Right atrium auricular region (tissue), 2 donors: ENCODE data around the gene APOBEC4. TPM values are rescaled to one million over a fixed set of nuclear protein-coding genes. Genes with fewer than 3 reads are reported as not detected.

Source experiments
- DNase-seq: peaks from one replicate; pipeline ENCODE4 v3.0.0-alpha.2; 2019; ENCODE audit warnings: low spot score
- H3K27ac ChIP-seq, 2 donors: fragments of 200-600 bp; sonication (generic); 1 replicate in 1 of 2; 2 replicates in 1 of 2; pipeline ENCODE4 v1.5.1; 2016 to 2019
- H3K27me3 ChIP-seq, 2 donors: fragments of 200-600 bp; sonication (generic); one replicate each; pipeline versions ENCODE4 v1.5.1 to v1.6.0; 2017 to 2019
- H3K36me3 ChIP-seq: fragments of 200-600 bp; sonication (generic); one replicate; pipeline ENCODE4 v1.5.1; 2016
- H3K4me1 ChIP-seq, 2 donors: fragments of 200-600 bp; sonication (generic); one replicate each; pipeline versions ENCODE4 v1.5.1 to v1.6.0; 2017 to 2019
- H3K4me3 ChIP-seq, 2 donors: fragments of 200-600 bp; sonication (generic); 1 replicate in 1 of 2; 2 replicates in 1 of 2; pipeline ENCODE4 v1.5.1; 2017 to 2019; ENCODE audit warnings: mild to moderate bottlenecking in 1 of 2, moderate library complexity in 1 of 2
- H3K9me3 ChIP-seq, 2 donors: fragments of 200-600 bp; sonication (generic); one replicate each; pipeline ENCODE4 v1.5.1; 2019
- total RNA-seq, 2 donors: library from RNA; depleted of rRNA; stranded (reverse); fragments of >200 nt; gene quantifications; one replicate each; pipeline ENCODE4 v1.1.0, GENCODE V29; 2016
- TF ChIP-seq, protein P1 (sequence below), 2 donors: fragments of 200-600 bp; sonication (generic); IDR thresholded peaks; one replicate each; pipeline ENCODE4 v1.5.1; 2019; ENCODE audit warnings: antibody characterized with exemption in 2 of 2

The APOBEC4 gene
- total RNA-seq, 2 donors from 2014 or later = not detected

DNA sequence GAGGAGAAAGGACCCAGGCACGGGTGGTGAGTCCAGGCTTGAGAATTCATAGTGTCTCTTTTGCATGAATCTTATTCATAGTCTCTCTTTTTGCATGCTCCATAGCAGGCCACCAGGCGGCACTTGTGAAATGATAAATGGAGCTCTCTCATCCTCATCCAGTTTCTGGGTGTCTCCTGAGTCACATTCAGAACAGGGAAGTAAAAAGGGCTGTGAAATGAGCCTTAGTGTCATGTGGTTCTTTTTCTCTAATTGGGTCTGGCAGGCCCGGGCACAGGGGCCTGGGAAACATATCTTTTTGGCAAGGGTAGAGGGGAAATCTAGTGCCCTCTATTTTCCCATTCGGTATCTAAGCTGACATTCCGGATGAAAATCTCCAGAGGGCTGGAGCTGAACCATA, 43.8 kb downstream of the APOBEC4 start:
- peaks cover 0 to 27% of the 10 kb centered on the region in 2 donors for H3K4me1 ChIP-seq
- H3K27ac ChIP-seq = peak overlapping the region; percentile 69 to 73
- DNase-seq = peak; percentile 89
- H3K4me3 ChIP-seq = no peak overlapping the region
- no peaks in the 10 kb centered on the region for H3K27me3 ChIP-seq
- TF ChIP-seq, protein P1, sequence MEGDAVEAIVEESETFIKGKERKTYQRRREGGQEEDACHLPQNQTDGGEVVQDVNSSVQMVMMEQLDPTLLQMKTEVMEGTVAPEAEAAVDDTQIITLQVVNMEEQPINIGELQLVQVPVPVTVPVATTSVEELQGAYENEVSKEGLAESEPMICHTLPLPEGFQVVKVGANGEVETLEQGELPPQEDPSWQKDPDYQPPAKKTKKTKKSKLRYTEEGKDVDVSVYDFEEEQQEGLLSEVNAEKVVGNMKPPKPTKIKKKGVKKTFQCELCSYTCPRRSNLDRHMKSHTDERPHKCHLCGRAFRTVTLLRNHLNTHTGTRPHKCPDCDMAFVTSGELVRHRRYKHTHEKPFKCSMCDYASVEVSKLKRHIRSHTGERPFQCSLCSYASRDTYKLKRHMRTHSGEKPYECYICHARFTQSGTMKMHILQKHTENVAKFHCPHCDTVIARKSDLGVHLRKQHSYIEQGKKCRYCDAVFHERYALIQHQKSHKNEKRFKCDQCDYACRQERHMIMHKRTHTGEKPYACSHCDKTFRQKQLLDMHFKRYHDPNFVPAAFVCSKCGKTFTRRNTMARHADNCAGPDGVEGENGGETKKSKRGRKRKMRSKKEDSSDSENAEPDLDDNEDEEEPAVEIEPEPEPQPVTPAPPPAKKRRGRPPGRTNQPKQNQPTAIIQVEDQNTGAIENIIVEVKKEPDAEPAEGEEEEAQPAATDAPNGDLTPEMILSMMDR (IDR thresholded peaks at IDR 0.05) = peak; percentile 43 to 74
- no peaks in the 10 kb centered on the region for H3K36me3 ChIP-seq
- no peaks in the 10 kb centered on the region for H3K9me3 ChIP-seq

DNA sequence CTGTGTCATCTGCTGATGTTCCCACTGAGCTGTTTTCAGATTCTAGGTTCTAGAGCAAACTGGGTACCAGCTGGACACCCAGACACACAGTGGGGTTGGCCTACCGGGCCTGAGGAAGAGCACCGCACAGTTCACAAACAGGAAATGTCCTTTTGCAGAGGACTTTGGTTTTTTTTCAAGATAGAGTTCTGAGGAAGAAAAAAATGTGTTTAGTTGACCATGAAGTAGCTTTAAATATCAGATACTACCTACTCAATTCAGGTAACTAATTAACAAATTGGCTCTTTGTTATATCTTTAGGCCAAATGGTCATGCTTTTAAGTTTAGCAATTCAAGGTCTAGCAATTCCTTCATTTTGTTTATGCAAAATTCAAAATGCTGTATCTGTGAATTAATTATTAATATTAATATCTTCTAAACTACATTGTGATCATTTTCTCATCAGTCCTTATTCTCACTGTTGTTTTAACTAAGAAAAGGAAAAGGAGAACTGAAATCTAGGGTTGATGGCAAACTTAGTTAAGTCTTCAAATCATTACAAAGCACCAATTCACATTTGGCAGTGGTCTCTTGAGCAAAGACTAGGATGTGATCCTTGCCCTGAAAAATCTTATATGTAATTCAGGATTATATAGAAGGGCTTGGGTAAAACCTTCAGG, 45.7 kb downstream of the APOBEC4 start:
- Histone ChIP-seq H3K27me3 (no peaks in the 10 kb centered on the region), H3K27ac (no peak overlapping the region), H3K4me1 (peaks cover 0 to 27% of the 10 kb centered on the region in 2 donors), H3K4me3 (no peak overlapping the region), H3K36me3 (no peaks in the 10 kb centered on the region), H3K9me3 (no peaks in the 10 kb centered on the region)
- TF ChIP-seq, protein P1 (IDR thresholded peaks at IDR 0.05) = no peak
- no peak for DNase-seq

DNA sequence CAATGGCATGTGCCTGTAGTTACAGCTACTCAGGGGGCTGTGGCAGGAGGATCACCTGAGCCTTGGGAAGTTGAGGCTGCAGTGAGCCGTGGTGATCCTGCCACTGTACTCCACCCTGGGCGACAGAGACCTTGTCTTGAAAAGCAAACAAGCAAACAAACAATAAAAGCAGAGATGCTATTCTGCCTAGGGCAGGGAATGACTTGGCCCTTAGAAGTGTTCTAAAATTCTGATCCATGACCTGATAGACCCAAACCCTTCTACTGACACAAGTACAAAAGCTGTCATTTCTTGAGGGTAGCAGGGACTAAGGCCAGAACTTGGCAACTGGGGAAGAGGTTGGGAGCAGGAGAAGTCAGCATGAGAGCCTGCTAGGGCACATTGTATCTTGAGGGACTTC, 47.2 kb downstream of the APOBEC4 start:
- Histone ChIP-seq H3K9me3 (no peaks in the 10 kb centered on the region), H3K36me3 (no peaks in the 10 kb centered on the region), H3K27me3 (no peaks in the 10 kb centered on the region), H3K27ac (no peak overlapping the region), H3K4me3 (no peak overlapping the region), H3K4me1 (peaks cover 0 to 27% of the 10 kb centered on the region in 2 donors)
- TF ChIP-seq, protein P1 (IDR thresholded peaks at IDR 0.05) = no peak
- no peak for DNase-seq

DNA sequence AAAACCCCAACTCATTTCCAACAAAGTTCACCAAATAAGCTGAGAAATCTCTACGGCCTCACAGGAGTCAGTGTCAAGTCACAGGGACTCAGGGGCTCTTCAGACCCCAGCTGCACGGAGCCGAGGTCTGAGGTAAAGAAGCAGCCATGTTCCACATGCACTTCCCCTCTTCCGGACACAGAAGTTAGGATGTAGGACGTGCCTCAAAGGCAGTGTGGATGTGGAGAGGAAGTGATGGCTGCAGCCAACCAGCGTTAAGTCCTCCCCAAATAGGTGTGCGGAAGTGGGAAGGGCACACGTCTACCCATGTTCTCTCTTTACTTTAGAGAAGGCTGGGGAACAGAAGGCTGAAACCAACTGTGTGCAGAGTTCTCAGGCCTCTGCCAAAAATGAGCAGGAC, 48.3 kb downstream of the APOBEC4 start:
- H3K9me3 ChIP-seq = no peaks in the 10 kb centered on the region
- TF ChIP-seq, protein P1 (IDR thresholded peaks at IDR 0.05) = no peak
- H3K36me3 ChIP-seq = no peaks in the 10 kb centered on the region
- no peaks in the 10 kb centered on the region for H3K27me3 ChIP-seq
- peaks cover 0 to 24% of the 10 kb centered on the region in 2 donors for H3K4me1 ChIP-seq
- no peak for DNase-seq
- H3K4me3 ChIP-seq = no peak overlapping the region
- H3K27ac ChIP-seq = peak overlapping the region in 1 of 2 donors; percentile 23

DNA sequence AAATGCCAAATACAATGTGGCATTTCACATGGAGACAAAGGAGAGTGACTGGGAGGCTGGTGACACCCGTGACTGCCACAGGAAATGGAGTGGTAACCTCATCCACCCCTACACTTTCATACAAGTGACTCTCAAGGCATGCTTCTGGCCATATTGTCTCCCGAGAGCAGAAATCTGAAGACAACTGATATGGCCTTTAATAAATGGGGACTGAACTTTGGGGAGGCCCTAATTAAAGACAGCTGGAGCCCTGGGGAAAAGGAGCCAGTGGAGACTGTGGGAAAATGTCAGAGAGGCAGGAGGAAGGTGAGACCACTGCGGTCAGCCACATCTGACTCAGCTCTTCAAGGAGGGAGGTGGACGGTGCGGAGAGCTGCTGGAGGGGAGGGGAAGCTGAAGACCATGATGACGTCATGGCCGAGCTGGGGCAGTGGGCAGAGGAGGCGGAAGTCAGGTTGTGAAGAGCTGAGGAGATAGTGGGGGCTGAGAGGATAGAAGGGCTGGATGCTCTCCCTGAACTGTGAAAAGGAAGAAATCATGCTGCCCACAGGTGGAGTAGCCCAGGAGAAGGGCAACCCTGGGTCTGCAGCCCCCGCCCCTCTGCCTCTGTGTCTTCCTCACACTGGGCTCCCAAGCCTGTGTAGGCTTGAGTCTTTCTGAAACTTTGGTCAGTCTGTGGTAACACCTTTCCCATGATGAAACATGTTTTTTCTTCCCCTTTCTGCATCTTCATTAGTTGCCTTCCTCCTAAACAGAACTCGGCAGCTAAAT, 48.9 kb downstream of the APOBEC4 start:
- Histone ChIP-seq H3K27ac (peak overlapping the region; percentile 13 to 23), H3K4me3 (no peak overlapping the region), H3K27me3 (no peaks in the 10 kb centered on the region), H3K4me1 (peaks cover 0 to 18% of the 10 kb centered on the region in 2 donors), H3K36me3 (no peaks in the 10 kb centered on the region), H3K9me3 (no peaks in the 10 kb centered on the region)
- TF ChIP-seq, protein P1 (IDR thresholded peaks at IDR 0.05) = no peak
- DNase-seq = no peak
